ENCODE measurements around the gene RAPGEF2.

DNA sequence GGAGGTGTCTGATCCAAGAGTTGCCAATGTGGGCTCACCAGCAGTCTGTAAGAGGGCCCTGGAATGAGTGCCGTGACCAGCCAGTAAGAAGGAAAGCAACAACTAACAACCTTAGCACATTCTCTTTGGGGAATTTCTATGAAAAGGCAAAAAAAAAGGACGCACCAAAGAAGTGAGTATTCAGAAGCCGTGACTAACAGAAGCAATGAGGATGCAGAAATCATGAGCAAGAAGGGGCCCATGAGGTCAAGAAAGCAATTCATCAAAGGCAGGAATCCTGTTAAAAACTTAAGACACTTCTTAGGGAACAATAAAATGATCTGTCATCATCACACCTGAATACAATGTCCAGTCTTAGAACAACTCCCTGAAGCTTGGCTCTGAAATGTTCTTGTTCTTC is 260.5 kb downstream of the RAPGEF2 start:
- TF ChIP-seq CTCF (IDR thresholded peaks at IDR 0.05) (no peak), POLR2AphosphoS5 (IDR thresholded peaks at IDR 0.05; ENCODE audit: low read depth, low read length) (no peak), SIN3A (IDR thresholded peaks at IDR 0.05; ENCODE audit: borderline replicate concordance, insufficient read depth, low read depth, low read length) (no peak), TCF7L2 (IDR thresholded peaks at IDR 0.05; ENCODE audit: low read depth, low read length) (no peak)
- TF ChIP-seq, protein P1, sequence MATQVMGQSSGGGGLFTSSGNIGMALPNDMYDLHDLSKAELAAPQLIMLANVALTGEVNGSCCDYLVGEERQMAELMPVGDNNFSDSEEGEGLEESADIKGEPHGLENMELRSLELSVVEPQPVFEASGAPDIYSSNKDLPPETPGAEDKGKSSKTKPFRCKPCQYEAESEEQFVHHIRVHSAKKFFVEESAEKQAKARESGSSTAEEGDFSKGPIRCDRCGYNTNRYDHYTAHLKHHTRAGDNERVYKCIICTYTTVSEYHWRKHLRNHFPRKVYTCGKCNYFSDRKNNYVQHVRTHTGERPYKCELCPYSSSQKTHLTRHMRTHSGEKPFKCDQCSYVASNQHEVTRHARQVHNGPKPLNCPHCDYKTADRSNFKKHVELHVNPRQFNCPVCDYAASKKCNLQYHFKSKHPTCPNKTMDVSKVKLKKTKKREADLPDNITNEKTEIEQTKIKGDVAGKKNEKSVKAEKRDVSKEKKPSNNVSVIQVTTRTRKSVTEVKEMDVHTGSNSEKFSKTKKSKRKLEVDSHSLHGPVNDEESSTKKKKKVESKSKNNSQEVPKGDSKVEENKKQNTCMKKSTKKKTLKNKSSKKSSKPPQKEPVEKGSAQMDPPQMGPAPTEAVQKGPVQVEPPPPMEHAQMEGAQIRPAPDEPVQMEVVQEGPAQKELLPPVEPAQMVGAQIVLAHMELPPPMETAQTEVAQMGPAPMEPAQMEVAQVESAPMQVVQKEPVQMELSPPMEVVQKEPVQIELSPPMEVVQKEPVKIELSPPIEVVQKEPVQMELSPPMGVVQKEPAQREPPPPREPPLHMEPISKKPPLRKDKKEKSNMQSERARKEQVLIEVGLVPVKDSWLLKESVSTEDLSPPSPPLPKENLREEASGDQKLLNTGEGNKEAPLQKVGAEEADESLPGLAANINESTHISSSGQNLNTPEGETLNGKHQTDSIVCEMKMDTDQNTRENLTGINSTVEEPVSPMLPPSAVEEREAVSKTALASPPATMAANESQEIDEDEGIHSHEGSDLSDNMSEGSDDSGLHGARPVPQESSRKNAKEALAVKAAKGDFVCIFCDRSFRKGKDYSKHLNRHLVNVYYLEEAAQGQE (IDR thresholded peaks at IDR 0.05; ENCODE audit: insufficient read depth in 1 of 2, low read depth in 2 of 2, low read length in 1 of 2), result no peak

Data from Panc1 (cell line).